GM23248 (cell line): ENCODE measurements around the gene NUP50.

Experiments used
- EZH2 ChIP-seq: fragments of 200-600 bp; sonication (generic); IDR thresholded peaks from 2 replicates; pipeline ENCODE4 v1.6.1; 2018; ENCODE audit warnings: antibody characterized with exemption, mild to moderate bottlenecking; ENCODE audit not compliant: insufficient read depth, poor library complexity, severe bottlenecking
- EZH2phosphoT487 ChIP-seq: fragments of 200-600 bp; sonication (generic); IDR thresholded peaks from 2 replicates; pipeline ENCODE4 v1.6.1; 2018; ENCODE audit warnings: antibody characterized with exemption, moderate library complexity, mild to moderate bottlenecking, low read depth; ENCODE audit not compliant: insufficient read depth

DNA sequence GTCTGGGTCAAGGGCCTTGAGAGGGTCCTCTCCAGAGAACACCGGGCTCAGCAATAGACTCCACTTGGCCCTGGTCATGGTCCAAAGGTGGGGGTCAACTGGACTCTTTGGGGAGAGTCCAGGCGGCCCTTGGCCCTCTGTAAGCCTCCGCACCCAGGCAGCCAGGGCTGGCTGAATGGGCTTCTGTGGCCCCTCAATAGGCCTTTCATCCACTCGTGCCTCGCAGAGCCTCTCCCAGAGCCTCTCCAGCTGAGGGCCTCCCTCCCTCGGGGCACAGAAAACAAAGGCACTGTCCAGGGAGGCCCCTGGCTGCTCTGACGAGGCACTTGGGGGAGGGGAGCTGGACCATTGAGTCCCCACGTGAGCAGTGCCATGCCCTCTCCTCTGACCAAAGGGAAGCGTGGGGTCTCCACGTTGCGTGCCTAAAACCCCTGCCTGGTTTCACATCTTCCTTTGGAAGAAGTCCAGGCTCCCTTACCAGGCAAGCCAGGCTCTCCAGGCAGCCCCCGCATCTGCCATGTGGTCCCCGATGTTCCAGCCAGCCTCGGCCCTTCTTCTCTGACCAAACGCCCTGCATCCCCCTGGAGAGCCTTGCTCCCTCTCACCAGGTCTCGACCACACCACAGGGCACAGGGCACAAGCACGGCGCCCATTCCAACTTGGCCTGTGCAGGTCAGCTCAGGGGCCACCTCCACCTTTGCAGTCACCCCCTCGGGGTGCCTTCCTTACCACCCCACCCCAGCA is 61.4 kb downstream of the NUP50 start:
- no peak for TF ChIP-seq EZH2
- no peak for TF ChIP-seq EZH2phosphoT487
